GM19395 (cell line): ENCODE measurements around the gene MAGEA6.
"Not testable (repeated sequence)": the region's sequence is repeated elsewhere in the genome, so short reads cannot be mapped to it uniquely, and the experiment has no call there.

Source experiments
- ATAC-seq: cut with Tn5 transposase; IDR thresholded peaks from one replicate; pipeline ENCODE4 v1.9.1; 2021; ENCODE audit warnings: mild to moderate bottlenecking, moderate library complexity; ENCODE audit not compliant: unreplicated experiment

The MAGEA6 gene

GRCh38 chrX:152734143-152734858, 35.2 kb downstream of the MAGEA6 start:
- not testable (repeated sequence) for ATAC-seq

- no peak for ATAC-seq
Measured at GRCh38 chrX:152733261-152733975, 36.1 kb downstream of the MAGEA6 start, which contains the start of the genes CSAG1 and MAGEA12. Gene CSAG1 (minus strand): TSS chrX:152733721. CDS start chrX:152732460, 1,261 bp downstream. Gene MAGEA12 (plus strand): TSS chrX:152733757. CDS start chrX:152736162, 2,405 bp downstream.

DNA sequence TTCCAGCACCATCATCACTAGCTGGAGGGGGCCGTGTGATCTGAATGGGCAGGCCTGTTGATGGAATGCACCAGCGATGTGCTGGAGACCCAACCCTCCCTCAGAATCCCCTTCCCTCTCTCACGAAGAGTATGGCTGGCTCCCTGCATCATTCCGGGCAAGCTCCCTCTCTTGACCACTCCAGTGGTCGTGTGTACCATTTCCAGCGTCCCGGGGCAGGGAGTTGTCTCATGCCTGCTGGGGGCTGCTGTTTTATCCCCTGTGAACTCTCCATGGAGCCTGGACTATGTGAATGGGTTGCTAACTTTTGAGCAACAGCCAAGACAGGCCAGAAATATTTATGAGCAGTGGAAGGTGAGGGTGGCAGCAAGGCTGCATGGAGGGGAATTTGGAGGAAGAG, 44.1 kb downstream of the MAGEA6 start:
- ATAC-seq: no peak
